ENCODE data around the gene ATP6V0B. TPM values are rescaled to one million over a fixed set of nuclear protein-coding genes. Genes with fewer than 3 reads are reported as not detected.
A peak's percentile ranks its signal among the peaks of the same experiment; 100 is the strongest.

The ATP6V0B gene
- total RNA-seq, 1 donor from 2014 or later = 123 TPM

GRCh38 chr1:43952731-43953346 lies 21.9 kb upstream of the ATP6V0B start:
- H3K27me3 Mint-ChIP-seq (ENCODE audit: low read depth) = no peaks in the 10 kb centered on the region
- no peak for TF ChIP-seq CTCF (IDR thresholded peaks at IDR 0.05)
- peaks cover 12% of the 10 kb centered on the region for H3K36me3 Mint-ChIP-seq (ENCODE audit: low read depth)
- peaks cover 18% of the 10 kb centered on the region for H3K4me1 Mint-ChIP-seq (ENCODE audit: low read depth)
- H3K9me3 Mint-ChIP-seq (ENCODE audit: low read depth) = no peaks in the 10 kb centered on the region
- no peak overlapping the region for H3K4me3 Mint-ChIP-seq (ENCODE audit: unreplicated experiment)
- DNase-seq (ENCODE audit: low spot score) = no peak
- no peak overlapping the region for H3K27ac Mint-ChIP-seq (ENCODE audit: unreplicated experiment)

DNA sequence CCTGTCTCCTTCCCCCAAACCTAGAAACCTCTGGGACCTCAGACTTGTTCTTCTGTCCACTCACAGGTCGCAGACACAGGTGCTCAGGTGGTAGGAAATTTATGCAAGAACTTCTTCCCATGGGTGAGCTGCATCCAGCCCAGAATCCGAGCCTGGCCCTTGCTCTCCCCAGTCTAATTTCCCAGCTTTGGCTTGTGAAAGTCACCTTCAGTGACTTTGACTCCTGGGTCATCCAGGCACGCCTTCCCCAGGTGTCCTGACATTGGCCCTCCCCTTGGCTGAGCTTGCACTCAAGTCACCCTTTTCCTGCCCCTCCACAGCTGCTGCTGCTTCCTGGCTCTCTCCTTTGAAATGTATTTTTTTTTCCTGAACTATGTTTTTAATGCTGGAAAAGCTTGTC lies 21.4 kb upstream of the ATP6V0B start:
- Mint-ChIP-seq H3K4me1 (ENCODE audit: low read depth) (peaks cover 13% of the 10 kb centered on the region), H3K27me3 (ENCODE audit: low read depth) (no peaks in the 10 kb centered on the region), H3K27ac (ENCODE audit: unreplicated experiment) (no peak overlapping the region), H3K4me3 (ENCODE audit: unreplicated experiment) (no peak overlapping the region), H3K36me3 (ENCODE audit: low read depth) (peaks cover 16% of the 10 kb centered on the region), H3K9me3 (ENCODE audit: low read depth) (no peaks in the 10 kb centered on the region)
- DNase-seq (ENCODE audit: low spot score) = no peak
- no peak for TF ChIP-seq CTCF (IDR thresholded peaks at IDR 0.05)

DNA sequence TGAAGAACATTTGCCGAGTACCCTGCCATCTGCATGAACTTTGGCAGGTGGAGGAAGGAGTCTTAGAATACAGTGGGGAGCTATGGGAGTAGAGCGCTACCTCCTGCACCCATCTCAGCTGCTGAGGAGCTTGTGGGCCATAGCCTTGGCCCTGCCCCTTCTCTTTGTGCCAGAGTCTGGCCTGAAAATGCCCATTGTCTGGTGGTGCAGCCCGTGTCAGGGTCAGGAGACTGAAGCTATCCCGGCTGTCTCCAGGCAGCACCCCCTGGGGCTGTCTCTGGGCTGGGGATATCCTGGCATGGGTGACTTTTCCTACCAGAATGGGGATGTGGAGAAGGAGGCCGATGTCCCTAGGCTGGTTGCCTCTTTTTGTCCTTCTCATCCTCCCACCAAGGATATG lies 20.7 kb upstream of the ATP6V0B start:
- no peak for TF ChIP-seq CTCF (IDR thresholded peaks at IDR 0.05)
- H3K27ac Mint-ChIP-seq (ENCODE audit: unreplicated experiment) = no peak overlapping the region
- H3K27me3 Mint-ChIP-seq (ENCODE audit: low read depth) = no peaks in the 10 kb centered on the region
- H3K4me3 Mint-ChIP-seq (ENCODE audit: unreplicated experiment) = no peak overlapping the region
- peaks cover 23% of the 10 kb centered on the region for H3K36me3 Mint-ChIP-seq (ENCODE audit: low read depth)
- no peaks in the 10 kb centered on the region for H3K9me3 Mint-ChIP-seq (ENCODE audit: low read depth)
- peak; percentile 46 for DNase-seq (ENCODE audit: low spot score)
- peaks cover 6% of the 10 kb centered on the region for H3K4me1 Mint-ChIP-seq (ENCODE audit: low read depth)

DNA sequence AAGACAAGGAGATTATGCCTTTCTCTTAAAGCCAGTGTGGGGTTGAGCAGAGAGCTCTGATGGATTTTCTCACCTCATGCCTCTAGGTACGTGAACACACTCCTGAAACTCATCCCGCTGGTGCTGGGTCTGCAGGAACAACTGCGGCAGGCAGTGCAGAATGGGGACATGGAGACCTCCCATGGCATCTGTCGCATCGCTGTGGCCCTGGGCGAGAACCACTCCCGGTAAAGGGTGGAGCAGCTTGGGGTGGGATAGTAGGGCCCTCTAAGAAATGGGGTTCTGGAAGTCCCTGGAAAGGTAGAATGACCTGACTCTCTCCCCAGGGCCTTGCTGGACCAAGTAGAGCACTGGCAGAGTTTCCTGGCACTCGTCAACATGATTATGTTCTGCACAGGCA lies 18.5 kb upstream of the ATP6V0B start:
- peaks cover 21% of the 10 kb centered on the region for H3K36me3 Mint-ChIP-seq (ENCODE audit: low read depth)
- no peak for TF ChIP-seq CTCF (IDR thresholded peaks at IDR 0.05)

GRCh38 chr1:43957407-43958040 lies 17.2 kb upstream of the ATP6V0B start:
- H3K27me3 Mint-ChIP-seq (ENCODE audit: low read depth) = no peaks in the 10 kb centered on the region

More for the DNA sequence above, 18.5 kb upstream of the ATP6V0B start:
- peak; percentile 67 for DNase-seq (ENCODE audit: low spot score)
- no peak overlapping the region for H3K4me3 Mint-ChIP-seq (ENCODE audit: unreplicated experiment)
- H3K27ac Mint-ChIP-seq (ENCODE audit: unreplicated experiment) = no peak overlapping the region
- no peaks in the 10 kb centered on the region for H3K4me1 Mint-ChIP-seq (ENCODE audit: low read depth)
- H3K9me3 Mint-ChIP-seq (ENCODE audit: low read depth) = no peaks in the 10 kb centered on the region
- H3K27me3 Mint-ChIP-seq (ENCODE audit: low read depth) = no peaks in the 10 kb centered on the region

More at GRCh38 chr1:43957407-43958040, 17.2 kb upstream of the ATP6V0B start:
- TF ChIP-seq CTCF (IDR thresholded peaks at IDR 0.05) = no peak
- Mint-ChIP-seq H3K4me1 (ENCODE audit: low read depth) (no peaks in the 10 kb centered on the region), H3K4me3 (ENCODE audit: unreplicated experiment) (no peak overlapping the region), H3K9me3 (ENCODE audit: low read depth) (no peaks in the 10 kb centered on the region), H3K27ac (ENCODE audit: unreplicated experiment) (no peak overlapping the region), H3K36me3 (ENCODE audit: low read depth) (peaks cover 27% of the 10 kb centered on the region)
- DNase-seq (ENCODE audit: low spot score) = no peak

All from chondrocyte (in vitro differentiated cells).